Natural killer cell (primary cell): ENCODE measurements around the gene SLC9A5. TPM values are rescaled to one million over a fixed set of nuclear protein-coding genes. Genes with fewer than 3 reads are reported as not detected.

ENCODE experiments used
- ATAC-seq, 3 donors: fragments of 150-1000 bp in 2 of 3; fragments of 200-7000 bp in 1 of 3; cut with Tn5 transposase; 1 replicate in 1 of 3; 2 replicates in 2 of 3; pipeline ENCODE4 v1.10.0; 2021; ENCODE audit warnings: mild to moderate bottlenecking in 2 of 3, moderate library complexity in 2 of 3
- DNase-seq, 2 donors: peaks; one replicate each; pipeline versions ENCODE4 v3.0.0 to v3.0.0-alpha.2; 2013 to 2021; ENCODE audit warnings: mixed read lengths in 1 of 2
- H3K27ac ChIP-seq: one replicate; pipeline ENCODE4 v1.5.1; 2013; ENCODE audit warnings: mild to moderate bottlenecking, low read length
- H3K27me3 ChIP-seq: one replicate; pipeline ENCODE4 v1.6.1; 2013; ENCODE audit warnings: low read length; ENCODE audit not compliant: control insufficient read depth, insufficient read depth
- H3K36me3 ChIP-seq: one replicate; pipeline ENCODE4 v1.6.1; 2013; ENCODE audit warnings: low read length; ENCODE audit not compliant: control insufficient read depth, insufficient read depth
- H3K4me1 ChIP-seq: one replicate; pipeline ENCODE4 v1.6.1; 2013; ENCODE audit warnings: low read length; ENCODE audit not compliant: control insufficient read depth, insufficient read depth
- H3K4me3 ChIP-seq: one replicate; pipeline ENCODE4 v1.5.1; 2013; ENCODE audit warnings: low read length
- H3K9me3 ChIP-seq: one replicate; pipeline ENCODE4 v1.6.1; 2013; ENCODE audit warnings: low read length; ENCODE audit not compliant: control insufficient read depth, insufficient read depth
- H3K27ac Mint-ChIP-seq, 2 donors: one replicate each; pipeline ENCODE4 v1.8.0; 2022; ENCODE audit warnings: mild to moderate bottlenecking in 2 of 2, mixed read lengths in 2 of 2, moderate library complexity in 1 of 2
- H3K27me3 Mint-ChIP-seq, 2 donors: one replicate each; pipeline ENCODE4 v1.8.0; 2022; ENCODE audit warnings: low read depth in 2 of 2, mixed read lengths in 2 of 2
- H3K36me3 Mint-ChIP-seq: one replicate; pipeline ENCODE4 v1.8.0; 2022; ENCODE audit warnings: mixed read lengths
- H3K4me1 Mint-ChIP-seq, 2 donors: one replicate each; pipeline ENCODE4 v1.8.0; 2022; ENCODE audit warnings: mixed read lengths in 2 of 2
- H3K4me3 Mint-ChIP-seq: one replicate; pipeline ENCODE4 v1.8.0; 2022; ENCODE audit warnings: mild to moderate bottlenecking, moderate library complexity, mixed read lengths
- H3K9me3 Mint-ChIP-seq, 2 donors: one replicate each; pipeline ENCODE4 v1.8.0; 2022; ENCODE audit warnings: mixed read lengths in 2 of 2
- CTCF ChIP-seq: fragments of 200-600 bp; IDR thresholded peaks from one replicate; pipeline ENCODE4 v1.8.0; 2022; ENCODE audit warnings: antibody characterized with exemption
- WGBS: methylation state at CpG from one replicate; pipeline ENCODE4 v1.1.7; 2013; ENCODE audit warnings: missing lambda C conversion rate; ENCODE audit not compliant: insufficient coverage; 5-methylcytosine and 5-hydroxymethylcytosine counted together
- intact Hi-C: fragments of 100-400 bp; cut with micrococcal nuclease; formaldehyde crosslinking; loops from one replicate; pipeline ENCODE4 v1.14.2; 2022
- total RNA-seq, 4 donors: library from RNA; stranded (reverse); fragments of 120-200 nt in 1 of 4; gene quantifications; one replicate each; pipeline versions ENCODE4 v1.2.3 to v1.2.4, GENCODE V29; 2013 to 2022

The SLC9A5 gene
- total RNA-seq, 3 donors from 2014 or later (not counting 1 experiment from before 2014, with no cell fraction given), result 1.2 to 2.6 (median 1.6) TPM

- intact Hi-C loops, result no loop called here
- Histone ChIP-seq H3K4me3 (no peak overlapping the region), H3K9me3 (no peaks in the 10 kb centered on the region), H3K4me1 (peaks cover 35% of the 10 kb centered on the region), H3K27ac (no peak overlapping the region), H3K27me3 (peaks cover 17% of the 10 kb centered on the region), H3K36me3 (no peaks in the 10 kb centered on the region)
- Mint-ChIP-seq H3K27ac (no peak overlapping the region), H3K36me3 (no peaks in the 10 kb centered on the region), H3K9me3 (no peaks in the 10 kb centered on the region), H3K4me3 (peak overlapping the region; percentile 75), H3K27me3 (peaks cover 18 to 35% of the 10 kb centered on the region in 2 donors), H3K4me1 (peaks cover 14 to 36% of the 10 kb centered on the region in 2 donors)
- ATAC-seq (no peak), DNase-seq (no peak)
- WGBS, result 94% methylated on average over 3 of the region's 4 CpGs
- TF ChIP-seq CTCF, result no peak
These were observed 1.2 kb downstream of the SLC9A5 start for GRCh38 chr16:67250045-67250327.

- Mint-ChIP-seq H3K36me3 (no peaks in the 10 kb centered on the region), H3K4me3 (no peak overlapping the region), H3K27ac (no peak overlapping the region), H3K4me1 (peaks cover 5 to 17% of the 10 kb centered on the region in 2 donors), H3K9me3 (no peaks in the 10 kb centered on the region), H3K27me3 (peaks cover 18 to 33% of the 10 kb centered on the region in 2 donors)
- 95% methylated on average over 4 of the region's 4 CpGs for WGBS
- Histone ChIP-seq H3K4me3 (no peak overlapping the region), H3K27ac (no peak overlapping the region), H3K4me1 (peaks cover 16% of the 10 kb centered on the region), H3K27me3 (peaks cover 17% of the 10 kb centered on the region), H3K9me3 (no peaks in the 10 kb centered on the region), H3K36me3 (no peaks in the 10 kb centered on the region)
- no peak for TF ChIP-seq CTCF
- no peak for ATAC-seq
- DNase-seq, result no peak
- intact Hi-C loops, result no loop called here
These were observed 4.1 kb downstream of the SLC9A5 start for GRCh38 chr16:67252609-67253497.

- no peak overlapping the region for H3K4me3 Mint-ChIP-seq
- no peak for TF ChIP-seq CTCF
- H3K27ac Mint-ChIP-seq, result no peak overlapping the region
- no peaks in the 10 kb centered on the region for H3K9me3 Mint-ChIP-seq
- Histone ChIP-seq H3K9me3 (no peaks in the 10 kb centered on the region), H3K27ac (no peak overlapping the region), H3K4me1 (no peaks in the 10 kb centered on the region), H3K36me3 (no peaks in the 10 kb centered on the region), H3K27me3 (peaks cover 7% of the 10 kb centered on the region), H3K4me3 (no peak overlapping the region)
- ATAC-seq (no peak), DNase-seq (no peak)
- no peaks in the 10 kb centered on the region for H3K4me1 Mint-ChIP-seq
- no peaks in the 10 kb centered on the region for H3K36me3 Mint-ChIP-seq
- peaks cover 10 to 20% of the 10 kb centered on the region in 2 donors for H3K27me3 Mint-ChIP-seq
- intact Hi-C loops, result no loop called here
- WGBS, result 94% methylated on average over 18 of the region's 18 CpGs
These were observed 6.2 kb downstream of the SLC9A5 start for GRCh38 chr16:67254801-67255552.
